Measurements from ENCODE around the gene GRAMD2B.
"Not testable (repeated sequence)": the region's sequence is repeated elsewhere in the genome, so short reads cannot be mapped to it uniquely, and the experiment has no call there.

The GRAMD2B gene

GRCh38 chr5:126450907-126451306 lies 27.7 kb downstream of the GRAMD2B start:
- no peak for DNase-seq

DNA sequence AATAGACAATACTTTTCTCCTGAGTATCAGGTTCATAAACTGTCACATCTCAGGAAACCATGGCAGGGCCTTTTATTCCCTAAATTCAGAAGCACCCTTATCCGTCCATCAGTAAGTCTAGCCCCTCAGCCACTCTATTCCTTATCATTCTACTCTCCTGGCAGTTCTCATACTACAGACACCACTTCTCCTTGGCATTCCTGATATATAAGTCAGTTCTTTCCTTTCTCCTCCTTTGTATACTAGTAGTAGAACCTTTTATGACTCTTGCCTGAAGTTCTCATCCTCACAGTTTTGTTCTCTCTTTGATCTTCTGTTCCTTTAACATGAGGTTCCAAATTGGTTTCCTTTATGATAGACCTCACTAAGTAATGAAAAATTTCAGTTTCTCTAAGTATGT lies 29.3 kb downstream of the GRAMD2B start:
- no peak for DNase-seq

DNA sequence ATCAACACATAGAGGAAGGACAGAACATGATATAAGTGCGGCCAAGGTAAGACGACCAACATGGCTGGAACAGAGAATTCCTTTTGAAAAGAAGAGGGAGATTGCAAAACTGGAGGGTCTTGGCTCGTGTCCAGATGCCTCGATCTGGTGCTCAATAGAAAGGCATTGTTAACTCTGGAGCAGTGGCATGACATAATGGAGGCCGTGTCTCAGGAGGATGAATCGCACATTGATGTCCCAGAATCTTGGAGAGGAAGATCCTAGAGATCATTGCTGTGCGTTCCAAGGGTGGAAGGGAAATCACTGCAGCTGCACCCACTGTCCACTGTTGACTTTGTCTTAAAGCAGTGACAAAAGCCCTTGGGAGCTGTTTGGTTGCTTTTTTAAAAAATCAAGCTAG lies 30.9 kb downstream of the GRAMD2B start:
- DNase-seq = no peak

- no peak for DNase-seq
These were observed 31.3 kb downstream of the GRAMD2B start for GRCh38 chr5:126454535-126454934.

DNA sequence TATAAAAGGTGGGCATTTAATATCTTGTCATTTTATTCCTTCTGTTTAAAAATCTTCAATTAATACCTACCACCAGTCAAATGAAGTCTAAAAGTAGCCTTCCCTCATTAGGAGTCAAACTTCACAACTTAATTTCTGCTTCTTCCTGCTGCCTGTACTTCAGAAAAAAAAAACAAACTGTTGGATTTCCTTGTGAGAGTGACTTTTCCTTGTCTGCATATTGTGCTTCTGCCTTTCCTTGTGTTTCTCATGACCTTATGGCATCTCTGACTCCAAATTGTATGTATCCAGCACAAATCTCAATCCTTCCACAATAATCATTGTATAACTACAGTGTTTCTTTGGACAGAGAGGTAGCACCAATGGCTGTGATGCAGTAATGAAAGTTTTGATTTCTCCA lies 32.1 kb downstream of the GRAMD2B start:
- no peak for DNase-seq

DNA sequence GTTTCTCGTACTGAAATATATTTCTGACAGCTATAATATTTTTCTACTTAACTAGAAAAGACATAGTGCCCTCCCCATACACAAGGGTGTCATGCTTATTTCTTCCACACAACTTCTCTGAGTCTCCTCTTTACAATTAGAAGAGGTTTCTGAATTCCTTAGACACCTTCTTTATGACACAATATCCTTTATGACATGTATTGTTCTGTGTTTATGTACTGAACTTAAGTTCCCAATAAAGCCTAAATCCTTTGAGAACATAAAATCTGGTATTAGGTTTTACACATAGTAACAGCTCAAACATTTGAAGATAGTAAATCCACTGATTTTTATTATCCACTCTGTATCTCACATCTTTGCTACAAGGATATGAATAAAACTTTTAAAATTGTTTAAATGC lies 32.5 kb downstream of the GRAMD2B start:
- DNase-seq = no peak

GRCh38 chr5:126456217-126456820 lies 33.1 kb downstream of the GRAMD2B start:
- no peak for DNase-seq

GRCh38 chr5:126460459-126460858 lies 37.2 kb downstream of the GRAMD2B start:
- DNase-seq = no peak

DNA sequence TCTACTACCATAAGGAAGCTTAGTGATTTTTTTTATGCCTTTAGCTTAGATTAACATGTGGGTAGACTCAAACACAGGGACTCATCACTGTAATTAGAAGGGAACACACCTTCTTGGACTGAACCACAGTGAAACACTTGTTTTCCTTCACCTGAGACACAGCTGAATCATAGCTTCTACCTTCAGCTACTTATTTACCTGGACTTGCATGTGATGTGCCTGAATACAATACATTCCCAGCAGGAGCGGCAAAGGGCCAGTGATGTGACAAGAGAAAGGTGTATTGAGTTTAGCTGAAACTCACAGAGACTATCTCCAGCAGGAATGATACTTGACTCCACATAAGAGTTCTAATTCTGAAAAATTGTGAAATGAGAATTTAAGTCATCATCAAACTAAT lies 37.8 kb downstream of the GRAMD2B start:
- DNase-seq = no peak

DNA sequence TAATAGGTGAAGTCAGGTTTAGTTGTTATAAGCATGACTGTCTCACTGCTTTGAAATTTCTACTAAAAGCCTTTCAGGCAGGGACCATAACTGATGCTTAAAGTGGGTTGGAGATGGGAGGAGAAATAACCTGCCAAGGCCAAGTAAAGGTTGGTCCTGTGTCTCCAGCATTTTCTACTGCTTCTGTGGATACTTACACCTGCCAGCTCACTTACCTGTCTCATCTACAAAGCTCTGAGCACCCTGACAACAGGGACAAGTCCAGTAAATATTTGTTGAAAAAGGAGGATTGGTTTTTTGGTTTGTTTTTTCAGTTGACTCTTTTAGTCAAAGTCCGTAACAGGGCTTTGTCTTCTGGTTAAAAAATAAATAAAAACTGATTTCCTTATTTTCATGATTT lies 38.6 kb downstream of the GRAMD2B start:
- no peak for DNase-seq

DNA sequence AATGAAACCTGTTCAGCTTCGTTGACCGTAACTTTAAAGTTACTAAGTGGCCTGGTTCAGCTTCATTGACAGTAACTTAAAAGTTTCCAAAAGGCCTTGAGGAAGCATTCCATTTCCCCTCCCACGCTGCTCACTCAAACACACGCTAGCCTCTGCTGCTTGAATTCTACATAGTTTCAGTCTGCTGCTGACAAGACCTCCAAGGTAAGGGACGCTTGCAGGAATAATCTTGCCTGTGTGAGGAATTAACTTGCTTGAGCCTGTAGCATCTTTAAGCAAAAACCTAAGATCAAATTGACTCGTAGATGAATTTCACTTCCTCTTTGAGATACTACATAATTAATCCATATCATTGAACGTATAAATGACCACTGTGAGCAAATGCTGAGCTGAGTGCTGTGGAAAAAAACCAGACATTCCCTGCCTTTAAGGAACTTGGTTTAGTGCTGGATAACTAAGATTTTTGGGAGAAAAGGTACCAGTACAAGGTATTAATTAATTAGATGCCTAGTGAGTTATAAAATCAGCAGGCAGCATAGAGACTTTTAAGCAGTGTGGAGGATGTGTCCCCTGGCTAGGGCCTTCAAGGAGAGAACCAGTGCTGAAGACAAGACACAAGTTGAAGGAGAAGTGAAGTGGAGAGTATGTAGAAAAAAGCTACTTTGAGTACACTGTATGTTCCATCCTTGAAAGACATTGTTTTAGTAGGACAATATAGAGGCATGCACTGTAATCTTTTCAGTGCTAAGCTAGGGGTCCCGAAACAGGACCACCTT lies 39.2 kb downstream of the GRAMD2B start:
- DNase-seq = no peak

DNA sequence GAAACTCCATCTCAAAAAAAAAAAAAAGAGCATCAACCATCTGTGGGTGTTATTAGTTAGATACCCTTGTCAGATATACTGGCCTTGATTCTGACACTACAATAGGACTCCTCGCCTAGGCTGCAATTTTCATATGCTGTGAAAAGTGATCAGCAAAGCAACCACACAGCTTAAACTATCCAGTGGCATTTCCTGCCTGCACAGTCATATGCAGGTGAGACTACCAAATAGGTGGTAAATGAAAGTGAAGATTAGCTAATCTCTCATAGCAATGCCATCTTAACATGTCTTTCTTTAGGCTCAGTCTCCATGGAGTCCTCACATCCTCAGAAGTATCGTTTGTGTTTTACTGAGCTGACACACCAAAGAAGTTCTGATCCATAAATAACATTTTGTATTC lies 40.8 kb downstream of the GRAMD2B start:
- DNase-seq = no peak

DNA sequence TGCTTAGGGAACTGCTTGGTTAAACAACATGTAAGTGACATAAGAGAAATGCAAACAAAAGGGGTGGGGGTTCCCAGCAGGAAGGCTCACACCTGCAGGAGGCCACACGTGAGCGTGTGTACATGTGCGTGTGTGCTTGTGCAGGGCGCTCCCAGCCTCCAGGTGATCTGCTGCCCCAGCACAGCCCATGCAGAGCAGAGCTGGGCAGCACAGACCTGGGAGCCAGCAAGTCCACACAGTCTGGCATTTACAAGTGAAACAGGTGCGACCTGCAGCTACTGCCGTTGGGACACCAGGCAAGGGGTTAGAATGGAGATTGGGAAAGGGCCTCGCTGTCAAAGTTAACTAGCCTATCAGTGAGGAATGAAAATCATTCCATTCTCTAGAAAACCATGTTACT lies 41.8 kb downstream of the GRAMD2B start:
- DNase-seq = no peak

- no peak for DNase-seq
These were observed 44.9 kb downstream of the GRAMD2B start for GRCh38 chr5:126468091-126468490.

DNA sequence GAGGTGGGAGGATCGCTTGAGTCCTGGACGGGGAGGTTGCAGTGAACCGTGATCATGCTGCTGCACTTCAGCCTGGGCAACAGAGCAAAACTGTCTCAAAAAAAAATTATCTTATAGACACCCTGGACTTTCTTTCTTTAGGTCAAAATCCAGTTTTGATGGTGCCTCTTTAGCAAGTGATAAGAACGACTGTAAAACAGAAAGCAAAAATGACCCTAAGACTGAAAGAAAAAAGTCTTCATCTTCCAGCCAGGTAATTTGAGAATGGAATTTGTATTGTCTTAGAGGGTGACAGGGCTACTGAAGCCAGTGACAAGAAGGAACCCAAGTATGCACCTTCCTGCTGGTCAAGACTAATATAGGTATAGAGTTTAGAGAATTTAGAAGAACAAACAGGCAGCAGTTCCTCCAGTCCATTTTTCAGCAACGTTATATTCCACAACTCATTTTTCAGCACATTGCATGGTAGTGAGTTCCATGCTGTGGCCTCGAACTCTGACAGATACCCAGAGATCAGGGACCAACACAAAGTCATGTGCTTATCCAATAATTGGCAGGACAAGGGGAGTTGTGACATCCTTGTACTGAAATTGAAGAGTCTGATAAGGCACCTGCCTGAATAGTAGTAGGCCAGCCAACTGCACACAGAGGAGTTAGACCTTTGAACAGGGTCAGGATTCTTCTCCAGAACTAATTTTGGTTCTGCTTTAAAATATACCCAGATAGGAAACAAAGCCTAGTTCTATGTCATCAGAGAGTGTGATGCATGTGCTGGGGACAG lies 46.5 kb downstream of the GRAMD2B start:
- no peak for DNase-seq

DNA sequence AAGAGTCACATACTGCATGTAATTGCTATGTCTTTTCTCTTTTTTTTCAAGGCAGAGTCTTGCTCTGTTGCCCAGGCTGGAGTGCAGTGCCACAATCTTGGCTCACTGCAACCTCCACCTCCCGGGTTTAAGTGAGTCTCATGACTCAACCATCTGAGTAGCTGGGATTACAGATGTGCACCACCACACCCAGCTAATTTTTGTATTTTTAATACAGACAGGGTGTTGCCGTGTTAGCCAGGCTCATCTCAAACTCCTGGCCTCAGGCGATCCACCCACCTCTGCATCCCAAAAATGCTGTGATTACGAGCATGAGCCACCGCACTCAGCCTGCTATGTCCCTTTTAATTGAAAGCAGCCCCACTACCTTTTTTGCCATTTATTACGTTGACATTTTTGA lies 47.3 kb downstream of the GRAMD2B start:
- DNase-seq = not testable (repeated sequence)

- no peak for DNase-seq
These were observed 48.0 kb downstream of the GRAMD2B start for GRCh38 chr5:126471247-126471646.

DNA sequence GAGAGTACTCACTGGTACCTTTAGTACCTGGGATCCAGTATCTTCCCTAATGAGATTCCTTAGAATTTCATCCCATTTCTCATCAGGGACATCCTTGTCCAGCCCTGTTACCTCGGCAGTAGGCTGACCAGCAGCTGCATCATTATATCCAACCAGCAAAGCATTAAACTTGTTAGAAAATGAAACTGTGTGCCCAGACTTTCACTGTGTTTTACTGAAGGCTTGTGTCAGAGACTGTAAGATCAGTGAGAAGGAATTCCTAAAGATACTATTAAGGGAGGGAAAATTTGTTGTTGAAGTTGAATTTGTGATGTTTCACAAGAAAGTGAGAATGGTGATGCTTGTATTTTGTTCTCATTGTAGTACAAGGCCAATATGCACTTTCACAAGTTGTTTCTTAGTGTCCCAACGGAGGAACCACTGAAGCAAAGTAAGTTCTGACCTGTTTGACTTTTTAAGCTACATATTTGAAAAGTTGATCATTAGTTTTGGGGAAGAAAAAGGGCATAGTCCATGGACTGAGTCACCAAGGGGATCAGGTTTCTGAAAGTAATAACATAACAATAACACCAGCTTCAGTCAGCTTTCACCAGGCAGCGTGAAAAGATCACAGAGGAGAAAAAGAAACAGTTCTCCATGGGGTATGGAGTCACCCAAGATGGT lies 48.8 kb downstream of the GRAMD2B start:
- no peak for DNase-seq

- DNase-seq = no peak
These were observed 49.3 kb downstream of the GRAMD2B start for GRCh38 chr5:126472538-126472889.

DNA sequence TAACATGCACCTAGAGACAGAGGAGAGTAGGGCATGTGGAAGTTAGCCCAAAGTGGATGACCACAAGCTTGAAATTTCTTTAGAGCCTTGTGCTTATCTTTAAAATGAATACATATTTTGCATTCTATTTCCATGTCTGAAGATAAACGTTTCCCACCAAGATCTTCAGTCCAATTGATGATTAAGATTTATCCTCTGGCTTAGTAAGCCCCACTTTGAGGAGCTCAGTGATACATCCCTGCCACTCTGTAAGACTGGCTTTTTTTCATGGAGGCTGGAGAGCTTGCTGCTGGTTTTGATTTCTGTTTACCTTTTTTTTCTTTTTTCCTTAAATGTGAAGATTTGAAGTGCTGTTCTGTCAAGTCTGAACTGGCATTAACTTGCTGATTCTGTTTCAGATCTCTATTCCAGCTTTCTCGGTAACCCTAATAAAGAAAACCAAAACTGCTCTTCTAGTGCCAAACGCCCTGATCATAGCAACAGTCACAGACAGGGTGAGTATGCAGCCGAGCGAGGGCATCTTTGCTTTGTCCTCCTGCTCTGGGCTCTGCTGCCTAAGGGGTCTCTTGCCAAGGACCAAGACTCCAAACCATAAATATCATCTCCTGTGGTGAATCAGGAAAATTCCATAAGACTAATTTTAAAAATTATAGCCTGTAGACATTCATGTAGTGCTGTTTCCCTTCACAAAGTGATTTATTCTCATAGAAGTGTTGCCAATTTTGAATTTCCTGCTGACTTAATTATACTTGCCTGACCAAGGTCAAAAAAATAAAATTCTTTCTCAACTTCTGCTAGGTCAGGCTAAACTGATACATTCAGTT lies 54.3 kb downstream of the GRAMD2B start:
- no peak for DNase-seq

- DNase-seq = no peak
These were observed 56.6 kb downstream of the GRAMD2B start for GRCh38 chr5:126479810-126480209.

- DNase-seq = no peak
These were observed 57.6 kb downstream of the GRAMD2B start for GRCh38 chr5:126480824-126481223.

GRCh38 chr5:126481243-126481642 lies 58.0 kb downstream of the GRAMD2B start:
- no peak for DNase-seq
